Motor neuron (in vitro differentiated cells): Measurements from ENCODE around the gene TEDC1. TPM values are rescaled to one million over a fixed set of nuclear protein-coding genes. Genes with fewer than 3 reads are reported as not detected.
"Not testable (repeated sequence)": the region's sequence is repeated elsewhere in the genome, so short reads cannot be mapped to it uniquely, and the experiment has no call there.

ENCODE experiments used
- ATAC-seq, 8 experiments: fragments of 200-7000 bp; cut with Tn5 transposase; replicated peaks in 6 of 8; 2 replicates each; pipeline ENCODE4 v1.8.0; 2021; ENCODE audit warnings: mild to moderate bottlenecking in 8 of 8, moderate library complexity in 8 of 8
- H3K27ac ChIP-seq, 2 donors: fragments of 250-450 bp; sonication (Bioruptor Pico); 2 replicates each; pipeline ENCODE4 v1.9.0; 2021; ENCODE audit warnings: antibody characterized with exemption in 2 of 2, mild to moderate bottlenecking in 2 of 2, moderate library complexity in 1 of 2
- H3K4me1 ChIP-seq, 2 donors: fragments of 250-450 bp; sonication (Bioruptor Pico); replicated peaks in 1 of 2; 2 replicates each; pipeline ENCODE4 v1.6.1; 2021; ENCODE audit warnings: antibody characterized with exemption in 2 of 2, mild to moderate bottlenecking in 2 of 2, moderate library complexity in 1 of 2
- H3K4me3 ChIP-seq, 5 donors: fragments of 250-450 bp; sonication (Bioruptor Pico); 2 replicates each; pipeline ENCODE4 v1.9.0; 2021; ENCODE audit warnings: antibody characterized with exemption in 5 of 5, mild to moderate bottlenecking in 5 of 5, moderate library complexity in 4 of 5
- WGBS, 10 experiments: fragments of 450-650 bp; shearing (Covaris generic); methylation state at CpG; one replicate each; pipeline ENCODE4 v1.0.0; 2022; 5-methylcytosine and 5-hydroxymethylcytosine counted together
- in situ Hi-C, 9 experiments: fragments of 400-800 bp; cut with MboI; loops; one replicate each; pipeline ENCODE4 v1.15.0; 2021; ENCODE audit warnings: low sequenced_read_pairs in 9 of 9, low pct_unique_long_range_greater_than_20kb in 2 of 9; ENCODE audit not compliant: unreplicated experiment in 9 of 9
- total RNA-seq, 8 experiments: library from RNA; unstranded; fragments of 300-600 nt; gene quantifications; 2 replicates each; pipeline versions ENCODE4 v1.2.3 to v1.2.4, GENCODE V29; 2022

Gene TEDC1
- total RNA-seq, 8 experiments from 2014 or later, result 3.4 to 12.5 (median 5.0) TPM

- H3K4me1 ChIP-seq, ATAC-seq, H3K4me3 ChIP-seq, H3K27ac ChIP-seq: not testable (repeated sequence)
- in situ Hi-C loops, result loop anchor here in 1 of 9 experiments (25.0 kb wide), 1 partner anchor 465 kb away; no protein-coding TSS in a partner anchor
- WGBS, 10 experiments, result no CpG with 5 or more reads among the region's 24 CpGs
Measured at GRCh38 chr14:105547072-105547471, 56.0 kb downstream of the TEDC1 start.

GRCh38 chr14:105547741-105548169 lies 56.7 kb downstream of the TEDC1 start:
- 73 to 93% methylated on average over 3 of the region's 38 CpGs; no CpG with 5 or more reads in 8 of the 10 experiments for WGBS, 10 experiments
- ATAC-seq, result no peak
- in situ Hi-C loops, result loop anchor here in 1 of 9 experiments (25.0 kb wide), 1 partner anchor 465 kb away; no protein-coding TSS in a partner anchor

More at GRCh38 chr14:105547741-105548169, 56.7 kb downstream of the TEDC1 start:
- H3K27ac ChIP-seq, result no peak overlapping the region
- no peaks in the 10 kb centered on the region for H3K4me1 ChIP-seq
- no peak overlapping the region for H3K4me3 ChIP-seq

Other genes starting within 250 kb of the TEDC1 start
- 10 to 100 TPM; 18.8 to 29.3 (median 26.3) TPM for gene BTBD6, start 242.7 kb upstream of the TEDC1 start, total RNA-seq
- 10 to 100 TPM; 14.4 to 36.3 (median 30.8) TPM for gene BRF1, start 190.2 kb upstream of the TEDC1 start, total RNA-seq
- gene PACS2, start 176.5 kb upstream of the TEDC1 start, total RNA-seq, result 10 to 100 TPM; 18.0 to 66.1 (median 49.7) TPM
- 1 to 10 TPM in 1 of 8 experiments, under 1 TPM in 7; 0.25 to 1.1 (median 0.88) TPM for gene TEX22, start 92.7 kb upstream of the TEDC1 start, total RNA-seq
- 100 to 1,000 TPM in 1 of 8 experiments, 10 to 100 TPM in 7; 27.1 to 101 (median 52.4) TPM for gene MTA1, start 71.4 kb upstream of the TEDC1 start, total RNA-seq
- 100 to 1,000 TPM in 1 of 8 experiments, 10 to 100 TPM in 6, 1 to 10 TPM in 1; 9.5 to 194 (median 55.0) TPM for gene CRIP2, start 16.4 kb upstream of the TEDC1 start, total RNA-seq
- 10 to 100 TPM in 2 of 8 experiments, 1 to 10 TPM in 6; 3.3 to 14.5 (median 5.1) TPM for gene CRIP1, start 4.4 kb upstream of the TEDC1 start, total RNA-seq
- 1 to 10 TPM in 7 of 8 experiments, under 1 TPM in 1; 0.97 to 7.1 (median 3.0) TPM for gene TMEM121, start 35.3 kb downstream of the TEDC1 start, total RNA-seq